ENCODE measurements around the gene BMP7.
"Not testable (repeated sequence)": the region's sequence is repeated elsewhere in the genome, so short reads cannot be mapped to it uniquely, and the experiment has no call there.

The BMP7 gene

DNA sequence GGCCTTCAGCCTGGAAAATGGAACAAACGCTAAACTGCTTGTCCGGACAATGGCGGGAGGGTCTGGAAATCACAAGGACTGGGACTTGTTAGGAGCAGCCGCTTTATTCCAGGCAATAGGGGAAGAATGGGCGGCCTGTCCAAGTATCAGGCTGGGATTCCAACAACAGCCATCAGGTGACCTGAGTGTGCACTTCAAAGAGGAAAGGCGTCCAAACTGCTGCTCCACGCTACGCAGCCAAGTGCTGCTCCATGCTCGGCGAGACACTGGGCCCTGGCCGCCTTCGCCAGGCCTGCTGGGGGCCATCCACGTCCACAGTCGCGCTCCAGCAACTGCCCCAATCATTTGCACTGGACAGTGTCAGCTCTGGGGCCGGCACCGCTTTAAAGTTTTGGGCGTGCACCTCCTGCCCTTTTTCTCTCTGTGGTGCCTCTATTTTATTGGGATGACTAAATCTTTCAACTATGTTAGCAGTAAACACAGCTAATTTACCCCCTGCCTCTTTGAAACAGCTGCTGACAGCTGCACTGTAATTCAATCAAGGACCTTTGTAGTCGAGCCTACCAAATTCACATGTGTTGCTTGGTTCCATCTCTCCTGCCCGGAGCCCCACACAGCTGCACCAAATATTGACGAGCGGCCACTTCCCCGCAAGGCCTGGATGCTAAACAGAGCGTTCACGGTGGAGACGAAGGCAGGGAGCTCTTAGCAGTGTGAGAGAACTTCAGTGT lies 98.3 kb downstream of the BMP7 start:
- no peak for DNase-seq (ENCODE audit: low read depth in 2 of 2)

DNA sequence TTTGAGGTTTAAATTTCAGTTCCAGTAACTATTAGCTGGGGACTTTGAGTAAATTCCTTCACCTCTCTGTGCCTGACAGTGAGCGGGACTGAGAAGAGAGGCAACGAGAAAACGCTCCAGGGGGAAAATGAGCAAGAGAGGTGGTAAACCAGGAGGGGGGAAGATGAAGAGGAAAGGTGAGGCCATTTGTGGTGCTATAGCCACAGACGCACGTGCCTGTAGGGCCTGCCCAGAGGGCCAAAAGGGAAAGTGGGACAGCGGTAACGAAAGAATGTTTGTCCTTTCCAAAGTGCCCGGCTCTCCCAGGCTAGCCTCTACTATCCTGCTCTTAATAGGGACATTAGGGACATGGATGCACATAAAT lies 99.2 kb downstream of the BMP7 start:
- DNase-seq (ENCODE audit: low read depth in 2 of 2): no peak

GRCh38 chr20:57166568-57167291 lies 99.7 kb downstream of the BMP7 start:
- DNase-seq (ENCODE audit: low read depth in 2 of 2): no peak

DNA sequence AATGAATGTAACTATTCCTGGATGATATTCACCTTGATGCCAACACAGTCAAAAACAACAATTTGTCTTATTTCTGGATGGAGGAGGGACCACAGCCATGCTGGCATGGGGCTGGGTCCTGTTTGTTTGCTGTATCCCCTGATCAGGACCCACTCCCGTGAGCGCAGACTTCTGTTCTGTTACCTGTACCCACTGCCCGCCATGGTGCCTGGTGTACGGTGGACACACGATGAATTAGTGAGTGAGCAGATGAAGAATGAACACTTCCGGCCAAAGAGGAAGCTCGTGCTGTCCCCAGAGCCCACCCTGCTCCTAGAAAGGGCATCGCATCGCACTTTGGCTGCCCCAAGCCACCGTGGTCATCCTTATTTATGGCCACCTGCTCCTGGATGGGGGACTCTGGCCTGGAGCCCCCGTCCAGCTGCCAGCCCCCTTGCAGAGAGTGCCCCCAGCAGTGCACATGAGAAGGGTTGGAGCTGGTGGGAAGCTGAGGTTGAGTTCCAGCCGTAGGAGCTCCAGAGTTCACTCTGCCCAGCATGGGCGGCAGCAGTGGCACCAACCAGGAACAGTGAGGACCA lies 100.9 kb downstream of the BMP7 start:
- no peak for DNase-seq (ENCODE audit: low read depth in 2 of 2)

DNA sequence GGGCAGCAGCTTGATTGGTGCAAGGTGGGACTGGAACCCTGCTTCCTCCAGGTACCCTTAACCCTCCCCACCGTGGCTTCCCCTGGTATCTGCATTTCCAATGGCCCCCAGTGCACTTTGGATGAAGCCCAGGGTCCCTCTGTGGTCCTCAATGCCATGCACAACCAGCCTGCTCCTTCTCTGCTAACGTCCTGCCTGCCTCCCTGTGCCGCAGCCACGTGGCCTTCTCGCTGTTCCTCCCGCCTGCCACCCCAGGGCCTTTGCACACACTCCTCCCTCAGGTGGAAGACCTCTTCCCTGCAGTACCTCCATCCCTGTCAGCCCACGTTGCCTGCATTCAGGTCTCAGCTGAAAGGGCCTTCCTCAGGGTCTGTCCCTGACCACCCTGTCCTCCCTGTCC lies 101.6 kb downstream of the BMP7 start:
- no peak for DNase-seq (ENCODE audit: low read depth in 2 of 2)

- no peak for DNase-seq (ENCODE audit: low read depth in 2 of 2)
These were observed 103.4 kb downstream of the BMP7 start for GRCh38 chr20:57163041-57163440.

- no peak for DNase-seq (ENCODE audit: low read depth in 2 of 2)
These were observed 104.1 kb downstream of the BMP7 start for GRCh38 chr20:57162362-57162652.

GRCh38 chr20:57161478-57162361 lies 104.7 kb downstream of the BMP7 start:
- DNase-seq (ENCODE audit: low read depth in 2 of 2): no peak

DNA sequence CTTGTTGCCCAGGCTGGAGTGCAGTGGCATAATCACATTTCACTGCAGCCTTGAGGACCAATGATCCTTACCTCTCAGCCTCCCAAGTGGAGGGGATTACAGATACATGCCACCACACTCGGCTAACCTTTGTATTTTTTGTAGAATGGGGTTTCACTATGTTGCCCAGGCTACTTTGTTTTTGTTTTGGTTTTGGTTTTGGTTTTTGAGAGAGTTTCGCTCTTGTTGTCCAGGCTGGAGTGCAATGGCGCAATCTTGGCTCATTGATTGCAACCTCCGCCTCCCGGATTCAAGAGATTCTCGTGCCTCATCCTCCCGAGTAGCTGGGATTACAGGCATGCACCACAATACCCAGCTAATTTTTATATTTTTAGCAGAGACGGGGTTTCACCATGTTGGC lies 105.5 kb downstream of the BMP7 start:
- DNase-seq (ENCODE audit: low read depth in 2 of 2): no peak

DNA sequence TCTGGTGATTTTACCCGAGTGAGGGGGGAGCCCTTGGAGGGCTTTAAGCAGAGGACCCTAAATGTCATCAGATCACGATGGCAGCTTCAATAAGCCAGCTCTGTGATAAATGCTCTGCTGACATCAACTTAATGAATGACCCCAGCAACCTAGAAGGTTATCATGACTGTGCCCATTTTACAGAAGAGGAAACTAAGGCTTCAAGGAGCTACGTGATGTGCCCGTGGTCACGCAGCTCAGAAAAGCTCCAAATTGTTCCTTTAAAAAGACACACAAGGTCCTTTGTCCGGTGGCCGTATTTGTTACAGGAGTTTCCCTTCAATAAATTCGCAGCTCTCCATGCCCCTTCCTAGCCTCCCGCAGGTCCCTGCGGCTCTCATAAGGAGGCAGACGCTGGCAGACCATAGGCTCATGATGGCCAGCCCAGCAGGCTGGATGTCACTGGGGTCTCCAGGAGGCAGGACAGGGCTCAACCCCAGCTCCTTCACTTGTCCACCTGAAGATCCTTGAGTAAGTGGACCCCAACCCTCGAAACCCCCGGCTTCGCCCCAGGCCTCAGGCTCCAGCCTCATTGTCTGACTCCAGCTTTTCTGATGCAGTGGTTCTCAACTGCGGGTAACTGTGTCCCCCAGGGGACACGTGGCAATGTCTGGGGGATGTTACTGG lies 106.4 kb downstream of the BMP7 start:
- DNase-seq (ENCODE audit: low read depth in 2 of 2): no peak

- no peak for DNase-seq (ENCODE audit: low read depth in 2 of 2)
These were observed 107.1 kb downstream of the BMP7 start for GRCh38 chr20:57159193-57159851.

DNA sequence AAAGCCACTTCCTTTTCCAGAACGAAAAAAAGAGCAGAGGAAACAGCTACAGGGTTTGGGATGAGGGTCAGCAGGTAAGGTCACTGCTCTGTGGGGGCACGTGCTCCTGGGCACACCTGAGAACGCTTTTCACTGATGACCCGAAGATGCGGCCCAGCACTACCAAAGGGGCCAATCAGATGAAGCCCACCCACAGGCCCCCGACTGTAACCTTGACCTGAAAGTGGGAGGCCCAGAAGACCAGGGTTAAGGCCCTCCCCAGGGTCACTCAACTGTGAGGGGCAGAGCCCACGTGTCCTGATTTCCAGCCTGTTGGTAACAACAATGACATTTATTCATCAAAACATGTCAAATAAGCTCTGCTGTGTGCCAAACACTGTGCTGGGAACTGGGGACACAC lies 108.0 kb downstream of the BMP7 start:
- no peak for DNase-seq (ENCODE audit: low read depth in 2 of 2)

- DNase-seq (ENCODE audit: low read depth in 2 of 2): not testable (repeated sequence)
These were observed 108.7 kb downstream of the BMP7 start for GRCh38 chr20:57157787-57158186.

- no peak for DNase-seq (ENCODE audit: low read depth in 2 of 2)
These were observed 109.2 kb downstream of the BMP7 start for GRCh38 chr20:57157106-57157691.

DNA sequence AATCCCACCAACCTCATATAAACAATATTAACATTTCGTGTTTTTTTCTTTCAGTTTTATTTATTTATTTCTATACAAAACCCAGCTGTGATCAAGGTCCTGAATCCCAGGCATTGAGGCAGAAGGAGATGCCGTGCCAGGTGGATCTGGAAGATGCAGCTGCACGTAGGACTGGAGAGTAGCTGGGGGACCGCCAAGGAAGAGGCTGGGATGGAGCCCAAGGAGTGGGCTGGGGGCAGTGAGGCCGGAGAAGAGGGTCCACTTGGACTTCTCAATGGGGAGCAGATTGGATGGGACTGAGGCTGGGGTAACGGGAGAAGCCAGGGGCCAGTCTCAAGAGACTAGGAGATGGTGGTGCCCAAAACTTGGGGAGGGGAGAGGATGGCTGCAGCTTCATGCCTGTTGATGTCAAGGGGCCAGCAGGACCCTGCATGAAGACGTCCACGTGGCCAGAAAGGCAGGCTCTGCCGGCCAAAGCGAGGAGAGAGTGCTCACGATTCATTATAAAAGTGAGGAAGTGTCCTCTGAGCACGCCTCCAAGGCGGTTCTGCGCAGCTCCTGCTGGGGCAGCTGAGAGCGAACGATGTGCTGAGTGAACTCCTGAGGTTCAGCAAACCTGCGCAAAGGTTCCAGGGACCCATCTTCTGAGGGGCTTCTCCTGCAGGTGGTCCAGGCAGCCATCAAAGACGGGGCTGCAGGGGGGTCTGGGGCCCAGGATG lies 110.3 kb downstream of the BMP7 start:
- DNase-seq (ENCODE audit: low read depth in 2 of 2): no peak

DNA sequence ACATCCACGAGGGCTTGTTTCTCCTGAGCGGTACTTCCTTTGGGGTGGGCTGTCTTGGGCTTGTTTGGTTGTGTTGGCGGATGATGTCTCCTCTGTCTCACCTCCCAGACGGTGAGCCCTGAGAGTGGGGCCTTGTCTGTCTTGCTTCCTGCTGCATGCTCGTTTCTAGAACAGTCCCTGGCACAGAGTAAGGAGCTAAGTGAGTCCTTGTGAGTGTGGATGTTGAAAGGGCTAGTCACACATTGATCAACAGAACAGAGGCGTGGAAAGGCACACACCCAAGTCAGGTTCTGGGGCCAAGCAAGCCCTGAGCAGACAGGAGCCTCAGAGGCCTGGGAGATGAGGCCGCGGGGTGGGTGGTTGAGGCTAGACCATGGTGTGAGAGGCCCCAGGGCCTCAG lies 111.0 kb downstream of the BMP7 start:
- no peak for DNase-seq (ENCODE audit: low read depth in 2 of 2)

GRCh38 chr20:57153238-57153905 lies 113.1 kb downstream of the BMP7 start:
- no peak for DNase-seq (ENCODE audit: low read depth in 2 of 2)

GRCh38 chr20:57152557-57152956 lies 113.9 kb downstream of the BMP7 start:
- no peak for DNase-seq (ENCODE audit: low read depth in 2 of 2)

GRCh38 chr20:57150559-57150958 lies 115.9 kb downstream of the BMP7 start:
- DNase-seq (ENCODE audit: low read depth in 2 of 2): no peak

DNA sequence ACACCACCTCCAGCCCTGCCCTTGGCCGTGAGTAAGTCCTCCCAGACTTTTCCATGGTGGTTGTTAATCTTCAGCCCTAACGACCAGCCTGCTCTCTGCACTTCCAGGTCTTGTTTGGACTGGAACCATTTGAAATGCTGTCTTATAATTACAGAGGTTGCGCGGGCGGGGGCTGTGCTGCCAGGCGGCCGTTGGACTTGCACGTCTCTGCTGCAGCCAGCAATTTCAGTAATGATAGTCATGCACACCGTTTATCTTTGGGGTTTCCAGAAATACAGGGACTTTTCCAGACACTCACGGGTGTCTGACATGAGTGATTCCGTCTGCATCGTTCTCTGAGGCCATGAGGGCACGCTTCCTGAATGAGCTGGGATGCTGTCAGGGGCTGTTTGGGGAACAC lies 118.2 kb downstream of the BMP7 start:
- DNase-seq (ENCODE audit: low read depth in 2 of 2): no peak

All from stimulated activated CD4-positive, alpha-beta T cell treated with anti-CD3 and anti-CD28 coated beads, Interleukin-12 subunit alpha, Interleukin-12 subunit beta, amount 100 ng/mL, for 24 hours (primary cell).